Measurements from ENCODE around the gene PRKX. TPM values are rescaled to one million over a fixed set of nuclear protein-coding genes. Genes with fewer than 3 reads are reported as not detected.
"Not testable (repeated sequence)": the region's sequence is repeated elsewhere in the genome, so short reads cannot be mapped to it uniquely, and the experiment has no call there.

Gene PRKX
- total RNA-seq, 2 donors from 2014 or later, result 8.6 to 11.2 TPM

- DNase-seq (no peak), ATAC-seq (no peak)
- WGBS, 2 donors, result 79 to 88% methylated on average over 4 of the region's 4 CpGs
- TF ChIP-seq CTCF (IDR thresholded peaks at IDR 0.05) (no peak), POLR2A (IDR thresholded peaks at IDR 0.05) (no peak)
- Histone ChIP-seq H3K4me1 (no peaks in the 10 kb centered on the region), H3K27ac (no peak overlapping the region), H3K9me3 (no peaks in the 10 kb centered on the region), H3K4me3 (no peak overlapping the region), H3K36me3 (replicated peaks in 1 of 2; ENCODE audit: insufficient read depth in 1 of 2, low read depth in 2 of 2) (no peaks in the 10 kb centered on the region), H3K27me3 (no peaks in the 10 kb centered on the region)
- intact Hi-C loops (cut with DNase I), result no loop called here
Observed at GRCh38 chrX:3563451-3563850, 150.0 kb downstream of the PRKX start.

GRCh38 chrX:3560010-3560409 lies 153.4 kb downstream of the PRKX start:
- H3K4me3 ChIP-seq; DNase-seq; intact Hi-C loops (cut with DNase I); H3K36me3 ChIP-seq (replicated peaks in 1 of 2; ENCODE audit: insufficient read depth in 1 of 2, low read depth in 2 of 2); H3K9me3 ChIP-seq; H3K27me3 ChIP-seq; ATAC-seq; H3K4me1 ChIP-seq; H3K27ac ChIP-seq: not testable (repeated sequence)
- WGBS, 2 donors, result 33 to 85% methylated on average over 1 to 2 of the region's 7 CpGs

Small RNAs within 50 kb of the gene (small RNA-seq; reads per million reads assigned to genes)
- gene RF00019 (not detected), gene RNU6-114P (not detected)
